GM12878 (cell line): Measurements from ENCODE around the gene ZNF71.

Source experiments
- CEBPB ChIP-seq, 2 experiments: fragments of 150-350 bp in 1 of 2; IDR thresholded peaks; 2 replicates each; pipeline ENCODE4 v1.6.1; 2012 to 2014; ENCODE audit warnings: low read depth in 2 of 2, low read length in 2 of 2, borderline replicate concordance in 1 of 2, inconsistent platforms in 1 of 2
- CTCF ChIP-seq, 3 experiments: IDR thresholded peaks in 2 of 3; conservative IDR thresholded peaks in 1 of 3; 2 replicates each; pipeline ENCODE4 v1.5.1; 2011; ENCODE audit warnings: low read depth in 3 of 3, low read length in 3 of 3, mild to moderate bottlenecking in 3 of 3, control low read depth in 2 of 3, moderate library complexity in 2 of 3, inconsistent platforms in 1 of 3, mixed read lengths in 1 of 3; ENCODE audit not compliant: control insufficient read depth in 2 of 3, insufficient read depth in 1 of 3; ENCODE audit errors: extremely low read depth in 1 of 3
- EZH2 ChIP-seq: IDR thresholded peaks from 2 replicates; pipeline ENCODE4 v1.6.1; 2012; ENCODE audit warnings: low read depth, mild to moderate bottlenecking, control low read depth, inconsistent platforms, low read length, borderline replicate concordance; ENCODE audit not compliant: control insufficient read depth
- FOS ChIP-seq: IDR thresholded peaks from 3 replicates; pipeline ENCODE4 v1.6.1; 2011; ENCODE audit warnings: borderline replicate concordance; ENCODE audit not compliant: insufficient read length; ENCODE audit errors: extremely low read depth
- FOXM1 ChIP-seq: IDR thresholded peaks from 2 replicates; pipeline ENCODE4 v1.6.1; 2012; ENCODE audit warnings: low read depth, mild to moderate bottlenecking, inconsistent platforms, low read length, moderate library complexity
- JUND ChIP-seq: IDR thresholded peaks from 2 replicates; pipeline ENCODE4 v1.6.1; 2012; ENCODE audit warnings: low read depth, mild to moderate bottlenecking, low read length, improper control_type of control experiment, moderate library complexity
- SIX5 ChIP-seq: IDR thresholded peaks from 2 replicates; pipeline ENCODE4 v1.6.1; 2011; ENCODE audit warnings: mild to moderate bottlenecking, low read depth, low read length, moderate library complexity; ENCODE audit not compliant: severe bottlenecking
- TAF1 ChIP-seq: IDR thresholded peaks from 2 replicates; pipeline ENCODE4 v1.6.1; 2011; ENCODE audit warnings: mild to moderate bottlenecking, low read depth, low read length, borderline replicate concordance
- TCF12 ChIP-seq: IDR thresholded peaks from 2 replicates; pipeline ENCODE4 v1.6.1; 2011; ENCODE audit warnings: low read depth, mild to moderate bottlenecking, low read length

GRCh38 chr19:56547535-56547934 is 47.6 kb upstream of the ZNF71 start:
- TF ChIP-seq TCF12 = no peak
- no peak for TF ChIP-seq SIX5
- no peak for TF ChIP-seq FOS
- no peak for TF ChIP-seq JUND
- TF ChIP-seq CEBPB (IDR thresholded peaks at IDR 0.05; ENCODE audit: borderline replicate concordance in 1 of 2, low read depth in 2 of 2, low read length in 2 of 2) = no peak
- TF ChIP-seq CTCF (IDR thresholded peaks at IDR 0.05 in 2 of 3, conservative IDR thresholded peaks at IDR 0.05 in 1 of 3; ENCODE audit: control insufficient read depth in 2 of 3, extremely low read depth in 1 of 3, insufficient read depth in 1 of 3, low read depth in 3 of 3, low read length in 3 of 3) = no peak; a peak in 1 of 6 replicates
- TF ChIP-seq TAF1 = no peak
- TF ChIP-seq FOXM1 = no peak
- no peak for TF ChIP-seq EZH2
